Activated naive CD8-positive, alpha-beta T cell treated with anti-CD3 and anti-CD28 coated beads, Interleukin-2, amount 10 ng/mL, durations not matched to agents 7 days and 5 days (primary cell): ENCODE measurements around the gene RGMB. TPM values are rescaled to one million over a fixed set of nuclear protein-coding genes. Genes with fewer than 3 reads are reported as not detected.
"Not testable (repeated sequence)": the region's sequence is repeated elsewhere in the genome, so short reads cannot be mapped to it uniquely, and the experiment has no call there.

Source experiments
- ATAC-seq: fragments of 150-1000 bp; cut with Tn5 transposase; one replicate; pipeline ENCODE4 v1.10.0; 2021; ENCODE audit warnings: low read depth, moderate library complexity
- POLR2A ChIA-PET: fragments of 350-600 bp; sonication (Branson Sonifier 250); formaldehyde crosslinking; loops from one replicate; lab custom pipeline; 2021; ENCODE audit warnings: antibody characterized with exemption; lab: Charles Lee
- DNase-seq: peaks from one replicate; pipeline ENCODE4 v3.0.0; 2021
- H3K27ac Mint-ChIP-seq: one replicate; pipeline ENCODE4 v1.8.0; 2022; ENCODE audit warnings: mild to moderate bottlenecking, mixed read lengths
- H3K27me3 Mint-ChIP-seq: one replicate; pipeline ENCODE4 v1.8.0; 2022; ENCODE audit warnings: mild to moderate bottlenecking, moderate library complexity, mixed read lengths
- H3K36me3 Mint-ChIP-seq: one replicate; pipeline ENCODE4 v1.8.0; 2021; ENCODE audit warnings: mild to moderate bottlenecking, mixed read lengths
- H3K4me1 Mint-ChIP-seq: one replicate; pipeline ENCODE4 v1.8.0; 2021; ENCODE audit warnings: mixed read lengths
- H3K4me3 Mint-ChIP-seq: one replicate; pipeline ENCODE4 v1.8.0; 2022; ENCODE audit warnings: mild to moderate bottlenecking, moderate library complexity, mixed read lengths
- H3K9me3 Mint-ChIP-seq: one replicate; pipeline ENCODE4 v1.8.0; 2021; ENCODE audit warnings: mixed read lengths
- total RNA-seq, 2 experiments: library from RNA; stranded (reverse); gene quantifications; one replicate each; pipeline ENCODE4 v1.2.3, GENCODE V29; 2021

Gene RGMB
- total RNA-seq, 2 experiments from 2014 or later = 4.6 to 4.9 TPM

- H3K4me3 Mint-ChIP-seq, H3K9me3 Mint-ChIP-seq, H3K27ac Mint-ChIP-seq, H3K4me1 Mint-ChIP-seq, POLR2A ChIA-PET, H3K36me3 Mint-ChIP-seq, DNase-seq, ATAC-seq: not testable (repeated sequence)
- peaks cover 15% of the 10 kb centered on the region for H3K27me3 Mint-ChIP-seq
Measured at GRCh38 chr5:98752331-98752730, 21.1 kb upstream of the RGMB start.

- H3K27ac Mint-ChIP-seq, ATAC-seq, H3K4me1 Mint-ChIP-seq, H3K36me3 Mint-ChIP-seq, DNase-seq, H3K4me3 Mint-ChIP-seq, H3K9me3 Mint-ChIP-seq, POLR2A ChIA-PET: not testable (repeated sequence)
- peaks cover 17% of the 10 kb centered on the region for H3K27me3 Mint-ChIP-seq
Measured at GRCh38 chr5:98752801-98753200, 20.7 kb upstream of the RGMB start.

GRCh38 chr5:98753507-98753906, 20.0 kb upstream of the RGMB start:
- no peak for ATAC-seq
- Mint-ChIP-seq H3K4me1 (no peaks in the 10 kb centered on the region), H3K27ac (no peak overlapping the region), H3K4me3 (no peak overlapping the region), H3K27me3 (peaks cover 18% of the 10 kb centered on the region), H3K36me3 (no peaks in the 10 kb centered on the region), H3K9me3 (peaks cover 3% of the 10 kb centered on the region)
- no peak for DNase-seq
- POLR2A ChIA-PET = no interaction called here

- no peaks in the 10 kb centered on the region for H3K4me1 Mint-ChIP-seq
- peaks cover 3% of the 10 kb centered on the region for H3K9me3 Mint-ChIP-seq
- no peaks in the 10 kb centered on the region for H3K36me3 Mint-ChIP-seq
- POLR2A ChIA-PET = no interaction called here
- H3K27ac Mint-ChIP-seq = no peak overlapping the region
- no peak for DNase-seq
- no peak for ATAC-seq
- H3K4me3 Mint-ChIP-seq = no peak overlapping the region
- H3K27me3 Mint-ChIP-seq = peaks cover 18% of the 10 kb centered on the region
Measured at GRCh38 chr5:98755406-98755805, 18.1 kb upstream of the RGMB start.

GRCh38 chr5:98757978-98758377, 15.5 kb upstream of the RGMB start:
- no peaks in the 10 kb centered on the region for H3K4me1 Mint-ChIP-seq
- no peak overlapping the region for H3K27ac Mint-ChIP-seq
- DNase-seq = no peak
- no peak overlapping the region for H3K4me3 Mint-ChIP-seq
- H3K27me3 Mint-ChIP-seq = peaks cover 31% of the 10 kb centered on the region
- ATAC-seq = no peak
- peaks cover 3% of the 10 kb centered on the region for H3K9me3 Mint-ChIP-seq
- POLR2A ChIA-PET = no interaction called here
- no peaks in the 10 kb centered on the region for H3K36me3 Mint-ChIP-seq

- no peak for ATAC-seq
- Mint-ChIP-seq H3K4me3 (no peak overlapping the region), H3K36me3 (no peaks in the 10 kb centered on the region), H3K9me3 (no peaks in the 10 kb centered on the region), H3K27ac (no peak overlapping the region), H3K27me3 (peaks cover 42% of the 10 kb centered on the region), H3K4me1 (peaks cover 2% of the 10 kb centered on the region)
- POLR2A ChIA-PET = no interaction called here
- DNase-seq = no peak
Measured at GRCh38 chr5:98763001-98763630, 10.3 kb upstream of the RGMB start.

- Mint-ChIP-seq H3K27me3 (peaks cover 57% of the 10 kb centered on the region), H3K36me3 (no peaks in the 10 kb centered on the region), H3K4me3 (no peak overlapping the region), H3K27ac (no peak overlapping the region), H3K4me1 (peaks cover 14% of the 10 kb centered on the region), H3K9me3 (no peaks in the 10 kb centered on the region)
- DNase-seq = no peak
- ATAC-seq = no peak
- POLR2A ChIA-PET = no interaction called here
Measured at GRCh38 chr5:98765815-98766214, 7.6 kb upstream of the RGMB start.

- POLR2A ChIA-PET = no interaction called here
- H3K27ac Mint-ChIP-seq = no peak overlapping the region
- peaks cover 51% of the 10 kb centered on the region for H3K27me3 Mint-ChIP-seq
- DNase-seq (no peak), ATAC-seq (no peak)
- peaks cover 19% of the 10 kb centered on the region for H3K4me1 Mint-ChIP-seq
- no peaks in the 10 kb centered on the region for H3K36me3 Mint-ChIP-seq
- peak overlapping the region; percentile 28 for H3K4me3 Mint-ChIP-seq
- H3K9me3 Mint-ChIP-seq = no peaks in the 10 kb centered on the region
Measured at GRCh38 chr5:98767581-98767980, 5.9 kb upstream of the RGMB start.

- H3K36me3 Mint-ChIP-seq = no peaks in the 10 kb centered on the region
- no peaks in the 10 kb centered on the region for H3K9me3 Mint-ChIP-seq
- DNase-seq (no peak), ATAC-seq (no peak)
- peaks cover 54% of the 10 kb centered on the region for H3K27me3 Mint-ChIP-seq
- H3K4me1 Mint-ChIP-seq = peaks cover 26% of the 10 kb centered on the region
- H3K27ac Mint-ChIP-seq = no peak overlapping the region
- POLR2A ChIA-PET = no interaction called here
- peak overlapping the region; percentile 95 for H3K4me3 Mint-ChIP-seq
Measured at GRCh38 chr5:98768160-98768959, 5.1 kb upstream of the RGMB start.

- Mint-ChIP-seq H3K4me3 (peak overlapping the region; percentile 95), H3K27ac (no peak overlapping the region), H3K9me3 (no peaks in the 10 kb centered on the region), H3K36me3 (no peaks in the 10 kb centered on the region), H3K4me1 (peaks cover 26% of the 10 kb centered on the region), H3K27me3 (peaks cover 51% of the 10 kb centered on the region)
- ATAC-seq (no peak), DNase-seq (no peak)
- POLR2A ChIA-PET = no interaction called here
Measured at GRCh38 chr5:98768960-98769209, 4.6 kb upstream of the RGMB start.

GRCh38 chr5:98769210-98769958, 4.1 kb upstream of the RGMB start:
- peak; percentile 70 for DNase-seq
- Mint-ChIP-seq H3K4me3 (peak overlapping the region; percentile 95), H3K27me3 (peaks cover 47% of the 10 kb centered on the region), H3K36me3 (no peaks in the 10 kb centered on the region), H3K27ac (no peak overlapping the region), H3K9me3 (no peaks in the 10 kb centered on the region), H3K4me1 (peaks cover 26% of the 10 kb centered on the region)
- ATAC-seq = no peak
- POLR2A ChIA-PET = no interaction called here

GRCh38 chr5:98769959-98770208, 3.6 kb upstream of the RGMB start:
- Mint-ChIP-seq H3K27me3 (peaks cover 44% of the 10 kb centered on the region), H3K4me1 (peaks cover 31% of the 10 kb centered on the region), H3K36me3 (no peaks in the 10 kb centered on the region), H3K9me3 (no peaks in the 10 kb centered on the region), H3K27ac (no peak overlapping the region), H3K4me3 (peak overlapping the region; percentile 95)
- ATAC-seq (no peak), DNase-seq (no peak)
- POLR2A ChIA-PET = no interaction called here

GRCh38 chr5:98770209-98770910, 3.1 kb upstream of the RGMB start:
- peaks cover 35% of the 10 kb centered on the region for H3K4me1 Mint-ChIP-seq
- peak overlapping the region; percentile 95 for H3K4me3 Mint-ChIP-seq
- H3K27me3 Mint-ChIP-seq = peaks cover 43% of the 10 kb centered on the region
- H3K36me3 Mint-ChIP-seq = no peaks in the 10 kb centered on the region
- peak overlapping the region; percentile 40 for H3K27ac Mint-ChIP-seq
- POLR2A ChIA-PET = no interaction called here
- ATAC-seq (no peak), DNase-seq (peak; percentile 48)
- no peaks in the 10 kb centered on the region for H3K9me3 Mint-ChIP-seq
